SKM-1 (cell line): ENCODE results near the gene SAMD14.

Experiments used
- DNase-seq: peaks from one replicate; lab custom pipeline; 2025; ENCODE audit not compliant: unreplicated experiment; lab: John Stamatoyannopoulos, UW

SAMD14 gene

DNA sequence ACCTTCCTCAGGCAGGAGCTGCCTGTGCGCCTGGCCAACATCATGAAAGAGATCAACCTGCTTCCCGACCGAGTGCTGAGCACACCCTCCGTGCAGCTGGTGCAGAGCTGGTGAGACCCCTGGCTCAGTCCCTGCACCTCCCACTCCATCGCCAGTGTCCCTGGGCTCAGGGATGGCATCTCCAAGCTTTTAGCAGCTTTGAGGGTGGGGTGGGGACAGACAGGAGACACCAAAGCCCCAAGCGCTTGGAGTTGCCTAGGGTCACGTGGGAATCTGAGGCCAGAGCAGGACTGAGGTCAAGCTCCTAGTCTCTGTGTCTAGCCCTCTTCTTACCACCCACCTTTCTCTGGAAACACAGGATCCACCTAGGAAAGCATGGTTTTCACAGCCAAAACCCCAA lies 32.5 kb downstream of the SAMD14 start:
- DNase-seq = no peak

GRCh38 chr17:50096758-50097157 lies 33.2 kb downstream of the SAMD14 start:
- no peak for DNase-seq

DNA sequence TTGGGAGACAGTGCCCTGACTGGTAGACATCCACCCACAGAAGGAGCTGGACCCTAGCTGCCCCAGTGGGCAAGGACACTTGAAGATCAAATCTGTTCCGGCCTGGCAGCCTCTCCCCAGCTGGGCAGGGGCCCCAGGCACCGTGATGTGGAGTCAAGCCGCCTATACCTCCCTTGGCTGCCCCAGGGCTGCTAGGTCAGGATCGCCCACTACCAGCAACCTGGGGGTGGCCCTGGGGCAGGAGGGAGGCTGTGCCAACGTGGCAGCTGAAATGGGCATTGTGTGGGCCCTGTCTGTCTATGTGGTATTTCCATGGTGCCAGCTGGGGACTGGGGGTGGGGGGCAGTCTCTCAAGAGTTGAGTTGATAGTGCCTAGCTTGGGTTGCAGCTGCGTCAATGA lies 33.9 kb downstream of the SAMD14 start:
- DNase-seq = no peak

DNA sequence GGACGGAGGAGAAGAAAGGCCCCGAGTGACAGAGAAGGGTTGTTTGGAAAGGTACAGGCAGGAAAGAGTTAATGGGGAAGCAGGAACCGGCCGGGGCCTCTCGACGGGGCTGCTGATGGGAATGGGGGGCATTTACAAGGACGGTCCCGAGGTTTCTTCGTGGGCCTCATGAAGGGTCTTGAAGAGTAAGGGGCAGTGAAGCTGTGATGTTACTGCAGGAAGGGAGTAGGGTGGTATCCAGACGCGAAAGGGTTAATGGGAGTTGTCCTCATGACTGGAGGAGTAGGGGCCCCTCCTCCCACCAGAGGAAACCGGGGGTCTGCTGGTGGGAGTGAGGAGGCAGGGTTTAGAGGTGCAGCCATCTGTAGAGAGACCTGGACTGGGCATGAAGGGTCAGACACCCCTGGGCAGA lies 34.3 kb downstream of the SAMD14 start:
- no peak for DNase-seq

- DNase-seq = peak; percentile 95
Observed at GRCh38 chr17:50094753-50095619, 35.0 kb downstream of the SAMD14 start, which contains the start of gene PDK2. PDK2 (plus strand) TSS chr17:50095351; CDS start chr17:50095436, 85 bp downstream.

GRCh38 chr17:50094243-50094752 lies 35.7 kb downstream of the SAMD14 start:
- peak; percentile 71 for DNase-seq

- DNase-seq = no peak
Observed at GRCh38 chr17:50093807-50094206, 36.2 kb downstream of the SAMD14 start.

GRCh38 chr17:50093246-50093645 lies 36.7 kb downstream of the SAMD14 start:
- no peak for DNase-seq

GRCh38 chr17:50091918-50092285 lies 38.1 kb downstream of the SAMD14 start:
- no peak for DNase-seq

DNA sequence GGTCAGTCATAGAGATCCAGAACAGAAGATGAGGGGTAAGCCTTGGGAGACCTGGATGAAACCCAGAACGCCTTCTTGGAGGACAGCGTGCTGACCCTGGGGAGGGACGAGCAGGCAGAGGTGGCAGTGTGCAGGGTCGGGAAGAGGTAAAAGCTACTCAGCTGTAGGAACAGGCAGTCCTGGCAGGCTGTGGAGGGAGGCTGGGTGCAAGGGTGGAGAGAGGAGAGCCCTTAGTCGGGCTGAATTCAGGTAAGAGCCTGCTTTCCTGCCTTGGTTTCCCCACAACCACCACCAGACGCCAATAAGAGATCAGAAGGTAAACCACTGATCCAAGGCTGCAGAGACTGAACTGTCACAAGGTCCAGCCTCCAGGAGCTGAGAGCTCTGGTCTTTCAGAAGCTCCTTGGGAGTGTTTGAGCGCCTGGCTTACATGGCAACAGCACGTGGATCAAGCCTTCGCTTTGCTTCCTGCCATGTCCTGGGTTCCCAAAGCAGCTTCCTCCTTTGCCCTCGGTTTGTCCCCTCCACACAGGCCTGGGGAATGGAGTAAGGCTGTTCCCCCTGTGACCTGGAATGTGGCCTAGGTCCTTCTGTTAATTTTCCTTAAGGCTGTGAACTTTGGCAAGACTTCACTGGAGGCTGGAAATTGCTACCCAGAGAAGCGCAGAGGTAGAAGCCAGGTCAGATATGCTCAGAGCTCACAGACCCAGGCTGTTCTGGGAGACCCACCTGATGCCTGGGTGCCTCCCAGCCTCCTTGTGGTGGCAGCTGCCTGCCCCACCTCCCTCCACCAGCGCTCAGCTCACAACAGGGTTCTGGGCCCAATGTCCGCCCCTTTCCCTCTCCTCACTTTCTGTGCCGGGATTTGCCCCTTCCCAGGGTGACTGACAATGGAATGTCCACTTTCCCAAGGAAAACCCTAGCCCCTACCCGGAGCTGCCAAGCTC lies 38.7 kb downstream of the SAMD14 start:
- DNase-seq = no peak

- no peak for DNase-seq
Observed at GRCh38 chr17:50090071-50090470, 39.9 kb downstream of the SAMD14 start.

- DNase-seq = no peak
Observed at GRCh38 chr17:50088952-50089825, 40.8 kb downstream of the SAMD14 start.

DNA sequence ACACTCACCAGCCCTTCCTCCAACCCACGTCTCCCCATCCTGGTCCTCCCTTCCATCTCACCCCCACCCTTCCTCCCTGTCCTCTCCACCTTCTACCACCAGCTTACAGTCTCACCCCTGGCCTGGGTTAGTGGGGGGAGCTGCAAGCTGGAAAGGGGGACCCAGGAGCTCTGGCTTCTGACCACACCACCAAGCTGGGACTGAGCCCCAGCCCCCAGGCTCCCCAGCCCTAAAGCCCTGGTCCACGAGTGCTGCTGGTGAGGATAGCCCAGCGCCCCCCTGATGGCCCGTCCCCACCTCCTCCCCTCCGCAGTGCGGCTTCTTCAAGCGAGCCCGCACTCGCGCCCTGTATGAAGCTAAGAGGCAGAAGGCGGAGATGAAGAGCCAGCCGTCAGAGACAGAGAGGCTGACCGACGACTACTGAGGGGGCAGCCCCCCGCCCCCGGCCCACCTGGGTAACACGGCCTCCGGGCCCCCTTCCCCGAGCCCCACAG lies 42.0 kb downstream of the SAMD14 start:
- DNase-seq = no peak

- peak; percentile 38 for DNase-seq
Observed at GRCh38 chr17:50087246-50087911, 42.6 kb downstream of the SAMD14 start.

DNA sequence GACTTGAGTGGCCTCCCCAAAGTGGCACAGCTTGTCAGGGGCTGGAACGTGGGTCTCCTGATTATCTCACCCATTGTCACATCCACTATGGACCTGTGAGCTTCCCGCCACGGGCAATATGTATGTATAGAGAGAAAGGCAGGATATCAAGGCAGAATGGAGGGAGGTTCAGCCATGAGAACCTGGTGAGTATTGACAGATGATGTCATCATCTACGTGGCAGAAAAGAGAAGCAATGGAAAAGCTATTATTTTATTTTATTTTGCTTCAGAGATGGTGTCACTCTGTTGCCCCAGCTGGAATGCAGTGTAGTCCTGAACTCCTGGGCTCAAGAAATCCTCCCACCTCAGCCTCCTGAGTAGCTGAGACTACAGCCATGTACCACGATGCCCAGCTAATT lies 48.2 kb downstream of the SAMD14 start:
- DNase-seq = no peak

GRCh38 chr17:50080827-50081226 lies 49.1 kb downstream of the SAMD14 start:
- no peak for DNase-seq

DNA sequence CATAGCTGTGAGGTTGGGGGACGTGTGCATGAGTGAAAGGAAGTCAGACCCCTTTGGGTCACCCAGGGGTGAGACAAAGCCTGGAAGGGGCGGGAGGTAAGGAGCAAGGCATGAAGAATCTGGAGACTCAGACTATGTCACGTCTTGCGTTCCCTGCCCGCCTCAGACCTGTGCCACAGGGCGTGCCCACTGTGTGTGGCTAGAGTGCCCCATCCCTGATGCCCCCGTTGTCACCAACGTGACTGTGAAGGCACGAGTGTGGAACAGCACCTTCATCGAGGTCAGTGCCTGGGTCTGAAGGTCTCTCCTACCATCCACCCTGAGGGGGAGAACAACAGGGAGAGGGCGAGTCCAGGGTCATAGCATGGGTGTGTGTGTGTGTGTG lies 49.9 kb downstream of the SAMD14 start:
- DNase-seq = no peak

- peak; percentile 53 for DNase-seq
Observed at GRCh38 chr17:50079334-50080095, 50.4 kb downstream of the SAMD14 start.

DNA sequence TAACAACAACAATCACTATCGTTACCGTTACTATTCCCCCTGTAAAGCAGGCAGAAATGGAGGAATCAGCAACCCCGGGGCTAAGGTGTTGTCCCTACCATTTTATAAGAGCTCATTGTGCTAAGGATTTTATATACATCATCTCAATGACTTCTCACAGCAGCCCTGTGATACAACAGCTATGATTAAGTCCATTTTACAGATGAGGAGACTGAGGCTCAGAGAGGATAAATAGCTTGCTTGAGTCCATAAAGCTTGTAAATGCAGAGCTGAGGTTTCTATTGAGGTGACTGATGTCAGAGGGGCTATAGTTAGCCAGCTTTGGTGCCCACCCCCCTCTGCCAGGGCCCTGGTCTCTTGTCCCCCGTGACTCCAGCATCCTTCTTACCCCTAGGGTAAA lies 51.5 kb downstream of the SAMD14 start:
- no peak for DNase-seq
